ENCODE data around the gene CPEB2.

- TF ChIP-seq CTCF (IDR thresholded peaks at IDR 0.05) (no peak), POLR2A (IDR thresholded peaks at IDR 0.05) (no peak)
Measured at GRCh38 chr4:15007201-15007600, 4.9 kb downstream of the CPEB2 start.
